Glutamatergic neuron (in vitro differentiated cells): ENCODE measurements around the gene TMCC2. TPM values are rescaled to one million over a fixed set of nuclear protein-coding genes. Genes with fewer than 3 reads are reported as not detected.
A peak's percentile ranks its signal among the peaks of the same experiment; 100 is the strongest.

Experiments
- DNase-seq: peaks from one replicate; pipeline ENCODE4 v3.0.0; 2022
- H3K27ac Mint-ChIP-seq: one replicate; pipeline ENCODE4 v1.8.0; 2020; ENCODE audit warnings: mild to moderate bottlenecking, mixed read lengths, inconsistent platforms; ENCODE audit not compliant: unreplicated experiment
- H3K27me3 Mint-ChIP-seq: one replicate; pipeline ENCODE4 v1.8.0; 2020; ENCODE audit warnings: mild to moderate bottlenecking, moderate library complexity, mixed read lengths, inconsistent platforms; ENCODE audit not compliant: unreplicated experiment
- H3K36me3 Mint-ChIP-seq: one replicate; pipeline ENCODE4 v1.8.0; 2020; ENCODE audit warnings: mild to moderate bottlenecking, mixed read lengths, inconsistent platforms; ENCODE audit not compliant: unreplicated experiment
- H3K4me1 Mint-ChIP-seq: one replicate; pipeline ENCODE4 v1.8.0; 2020; ENCODE audit warnings: mild to moderate bottlenecking, low read depth, mixed read lengths, inconsistent platforms; ENCODE audit not compliant: unreplicated experiment
- H3K4me3 Mint-ChIP-seq: one replicate; pipeline ENCODE4 v1.8.0; 2020; ENCODE audit warnings: mild to moderate bottlenecking, mixed read lengths, inconsistent platforms; ENCODE audit not compliant: unreplicated experiment
- H3K9me3 Mint-ChIP-seq: one replicate; pipeline ENCODE4 v1.8.0; 2020; ENCODE audit warnings: mild to moderate bottlenecking, moderate library complexity, mixed read lengths, inconsistent platforms; ENCODE audit not compliant: unreplicated experiment
- total RNA-seq: library from RNA; stranded (reverse); fragmentation: NEBNext Ultra II Directional; extraction: Animal tissue kit (Norgen Biotek cat#: 25700); gene quantifications from one replicate; pipeline ENCODE4 v1.2.1, GENCODE V29; 2021; ENCODE audit not compliant: unreplicated experiment
- TF ChIP-seq, protein P1 (sequence below): fragments of 200-600 bp; sonication (generic); IDR thresholded peaks from one replicate; pipeline ENCODE4 v1.5.0; 2021; ENCODE audit not compliant: partially characterized antibody, unreplicated experiment

Gene TMCC2
- total RNA-seq, 1 donor from 2014 or later: 80.1 TPM

DNA sequence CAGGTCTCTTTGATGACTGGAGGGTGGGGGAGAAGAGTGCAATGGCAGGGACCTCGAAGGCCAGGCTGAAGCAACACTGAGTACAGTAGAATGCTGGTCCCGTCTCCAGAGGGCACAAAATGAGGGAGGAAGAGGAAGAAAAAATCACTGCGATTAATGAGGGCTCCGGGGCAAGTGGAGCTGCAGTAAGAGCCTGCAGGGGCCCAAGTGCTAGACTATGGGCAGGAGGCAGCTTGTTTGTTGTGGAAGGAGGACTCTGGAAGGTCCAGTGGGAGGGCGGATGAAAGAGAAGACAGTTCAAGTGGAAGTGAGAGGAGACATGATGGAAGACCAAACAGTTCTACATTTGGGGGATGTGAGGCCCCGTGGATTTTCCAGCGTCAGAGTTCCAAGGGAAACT lies 17.4 kb downstream of the TMCC2 start:
- no peak for DNase-seq
- peaks cover 36% of the 10 kb centered on the region for H3K4me1 Mint-ChIP-seq
- H3K4me3 Mint-ChIP-seq: no peak overlapping the region
- H3K9me3 Mint-ChIP-seq: no peaks in the 10 kb centered on the region
- TF ChIP-seq, protein P1, sequence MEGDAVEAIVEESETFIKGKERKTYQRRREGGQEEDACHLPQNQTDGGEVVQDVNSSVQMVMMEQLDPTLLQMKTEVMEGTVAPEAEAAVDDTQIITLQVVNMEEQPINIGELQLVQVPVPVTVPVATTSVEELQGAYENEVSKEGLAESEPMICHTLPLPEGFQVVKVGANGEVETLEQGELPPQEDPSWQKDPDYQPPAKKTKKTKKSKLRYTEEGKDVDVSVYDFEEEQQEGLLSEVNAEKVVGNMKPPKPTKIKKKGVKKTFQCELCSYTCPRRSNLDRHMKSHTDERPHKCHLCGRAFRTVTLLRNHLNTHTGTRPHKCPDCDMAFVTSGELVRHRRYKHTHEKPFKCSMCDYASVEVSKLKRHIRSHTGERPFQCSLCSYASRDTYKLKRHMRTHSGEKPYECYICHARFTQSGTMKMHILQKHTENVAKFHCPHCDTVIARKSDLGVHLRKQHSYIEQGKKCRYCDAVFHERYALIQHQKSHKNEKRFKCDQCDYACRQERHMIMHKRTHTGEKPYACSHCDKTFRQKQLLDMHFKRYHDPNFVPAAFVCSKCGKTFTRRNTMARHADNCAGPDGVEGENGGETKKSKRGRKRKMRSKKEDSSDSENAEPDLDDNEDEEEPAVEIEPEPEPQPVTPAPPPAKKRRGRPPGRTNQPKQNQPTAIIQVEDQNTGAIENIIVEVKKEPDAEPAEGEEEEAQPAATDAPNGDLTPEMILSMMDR: no peak
- H3K27me3 Mint-ChIP-seq: no peaks in the 10 kb centered on the region
- peaks cover 7% of the 10 kb centered on the region for H3K36me3 Mint-ChIP-seq
- H3K27ac Mint-ChIP-seq: no peak overlapping the region

GRCh38 chr1:205246351-205247119 lies 18.8 kb downstream of the TMCC2 start:
- H3K9me3 Mint-ChIP-seq: peaks cover 3% of the 10 kb centered on the region
- peaks cover 39% of the 10 kb centered on the region for H3K4me1 Mint-ChIP-seq
- TF ChIP-seq, protein P1: no peak
- DNase-seq: no peak
- peaks cover 7% of the 10 kb centered on the region for H3K36me3 Mint-ChIP-seq
- peak overlapping the region; percentile 53 for H3K4me3 Mint-ChIP-seq
- H3K27me3 Mint-ChIP-seq: no peaks in the 10 kb centered on the region
- peak overlapping the region; percentile 82 for H3K27ac Mint-ChIP-seq

GRCh38 chr1:205247130-205247921 lies 19.6 kb downstream of the TMCC2 start:
- Mint-ChIP-seq H3K36me3 (peaks cover 4% of the 10 kb centered on the region), H3K27me3 (no peaks in the 10 kb centered on the region), H3K4me1 (peaks cover 44% of the 10 kb centered on the region), H3K27ac (peak overlapping the region; percentile 82), H3K9me3 (peaks cover 3% of the 10 kb centered on the region), H3K4me3 (peak overlapping the region; percentile 53)
- TF ChIP-seq, protein P1: no peak
- DNase-seq: no peak

GRCh38 chr1:205248793-205249601 lies 21.3 kb downstream of the TMCC2 start:
- Mint-ChIP-seq H3K27ac (peak overlapping the region; percentile 83), H3K36me3 (no peaks in the 10 kb centered on the region), H3K4me3 (peak overlapping the region; percentile 51), H3K9me3 (peaks cover 3% of the 10 kb centered on the region), H3K4me1 (peaks cover 48% of the 10 kb centered on the region), H3K27me3 (no peaks in the 10 kb centered on the region)
- DNase-seq: no peak
- TF ChIP-seq, protein P1: no peak
